Neural cell (in vitro differentiated cells): ENCODE data around the gene MLLT6. TPM values are rescaled to one million over a fixed set of nuclear protein-coding genes. Genes with fewer than 3 reads are reported as not detected.

Experiments
- H2AFZ ChIP-seq: fragments of 200-600, 300-800 bp; sonication (generic), shearing (Covaris generic); 2 replicates; pipeline ENCODE4 v1.6.0; 2014; ENCODE audit warnings: low read depth, mild to moderate bottlenecking, antibody characterized with exemption, low read length, moderate library complexity
- H3F3A ChIP-seq: fragments of 200-600 bp; shearing (Covaris generic); 2 replicates; pipeline ENCODE4 v1.6.1; 2016; ENCODE audit warnings: mild to moderate bottlenecking, moderate library complexity, mixed read lengths, antibody characterized with exemption, low read length; ENCODE audit not compliant: insufficient read depth, poor library complexity, severe bottlenecking
- H3K27ac ChIP-seq: fragments of 200-600, 300-800 bp; sonication (generic), shearing (Covaris generic); 2 replicates; pipeline ENCODE4 v1.5.1; 2014; ENCODE audit warnings: mild to moderate bottlenecking, low read length, moderate library complexity
- H3K27me3 ChIP-seq: fragments of 300-800, 200-600 bp; sonication (generic), shearing (Covaris generic); 2 replicates; pipeline ENCODE4 v1.6.0; 2014; ENCODE audit warnings: mild to moderate bottlenecking, low read depth, low read length, moderate library complexity; ENCODE audit not compliant: insufficient read depth
- H3K36me3 ChIP-seq: fragments of 300-800, 200-600 bp; sonication (generic), shearing (Covaris generic); 2 replicates; pipeline ENCODE4 v1.5.1; 2014; ENCODE audit warnings: mild to moderate bottlenecking, antibody characterized with exemption, low read length, moderate library complexity; ENCODE audit not compliant: insufficient read depth
- H3K4me2 ChIP-seq: fragments of 300-800, 200-600 bp; sonication (generic), shearing (Covaris generic); 2 replicates; pipeline ENCODE4 v1.6.0; 2014; ENCODE audit warnings: mild to moderate bottlenecking, low read length
- H3K4me3 ChIP-seq: fragments of 300-800, 200-600 bp; sonication (generic), shearing (Covaris generic); 2 replicates; pipeline ENCODE4 v1.5.1; 2014; ENCODE audit warnings: mild to moderate bottlenecking, low read length, moderate library complexity
- H3K79me2 ChIP-seq: fragments of 200-600 bp; shearing (Covaris generic); replicated peaks from 2 replicates; pipeline ENCODE4 v1.6.0; 2014; ENCODE audit warnings: mild to moderate bottlenecking, low read length, moderate library complexity; ENCODE audit not compliant: insufficient read depth
- H3K9ac ChIP-seq: fragments of 300-800, 200-600 bp; sonication (generic), shearing (Covaris generic); 2 replicates; pipeline ENCODE4 v1.6.1; 2016; ENCODE audit warnings: mild to moderate bottlenecking, low read length, mixed read lengths
- H3K9me2 ChIP-seq: fragments of 200-600 bp; shearing (Covaris generic); 2 replicates; pipeline ENCODE4 v1.6.1; 2016; ENCODE audit warnings: mild to moderate bottlenecking, low read length, mixed read lengths; ENCODE audit not compliant: insufficient read depth
- H3K9me3 ChIP-seq: fragments of 200-600, 300-800 bp; sonication (generic), shearing (Covaris generic); 2 replicates; pipeline ENCODE4 v1.6.1; 2016; ENCODE audit warnings: mild to moderate bottlenecking, mixed run types, low read length, moderate library complexity, mixed read lengths
- H4K20me1 ChIP-seq: fragments of 200-600 bp; shearing (Covaris generic); 2 replicates; pipeline ENCODE4 v1.6.1; 2016; ENCODE audit warnings: mild to moderate bottlenecking, mixed run types; ENCODE audit not compliant: insufficient read depth
- CTCF ChIP-seq: fragments of 450-650 bp; IDR thresholded peaks from 2 replicates; pipeline ENCODE4 v1.5.1; 2014; ENCODE audit warnings: antibody characterized with exemption, mild to moderate bottlenecking, moderate library complexity; ENCODE audit not compliant: poor library complexity, severe bottlenecking
- EP300 ChIP-seq: fragments of 450-650 bp; conservative IDR thresholded peaks from 2 replicates; pipeline ENCODE4 v1.6.1; 2014; ENCODE audit warnings: antibody characterized with exemption, mild to moderate bottlenecking, moderate library complexity; ENCODE audit not compliant: poor library complexity, severe bottlenecking
- EZH2 ChIP-seq: fragments of 200-600, 300-800 bp; shearing (Covaris generic), sonication (generic); IDR thresholded peaks from 2 replicates; pipeline ENCODE4 v1.6.1; 2014; ENCODE audit warnings: antibody characterized with exemption, low read length, borderline replicate concordance, mild to moderate bottlenecking; ENCODE audit not compliant: insufficient read depth, poor library complexity, severe bottlenecking
- MXI1 ChIP-seq: fragments of 450-650 bp; conservative IDR thresholded peaks from 2 replicates; pipeline ENCODE4 v1.6.1; 2014; ENCODE audit warnings: antibody characterized with exemption, mild to moderate bottlenecking; ENCODE audit not compliant: poor library complexity, severe bottlenecking
- POLR2AphosphoS5 ChIP-seq: IDR thresholded peaks from 2 replicates; pipeline ENCODE4 v1.6.1; 2012
- RAD21 ChIP-seq: fragments of 450-650 bp; conservative IDR thresholded peaks from 2 replicates; pipeline ENCODE4 v1.6.1; 2014; ENCODE audit warnings: antibody characterized with exemption, mild to moderate bottlenecking, moderate library complexity
- REST ChIP-seq: IDR thresholded peaks from 2 replicates; pipeline ENCODE4 v1.6.1; 2012; ENCODE audit warnings: borderline replicate concordance
- SMC3 ChIP-seq: fragments of 450-650 bp; conservative IDR thresholded peaks from 2 replicates; pipeline ENCODE4 v1.6.1; 2014; ENCODE audit warnings: antibody characterized with exemption, mild to moderate bottlenecking, moderate library complexity; ENCODE audit not compliant: poor library complexity
- TAF1 ChIP-seq: IDR thresholded peaks from 2 replicates; pipeline ENCODE4 v1.6.1; 2012; ENCODE audit warnings: low read depth
- polyA plus RNA-seq: library from polyadenylated mRNA; depleted of rRNA; stranded (reverse); fragments of >200 nt; gene quantifications from 2 replicates; pipeline ENCODE4 v1.2.3, GENCODE V29; 2014

MLLT6 gene
- polyA plus RNA-seq, 1 donor from 2014 or later, result 19.7 TPM

GRCh38 chr17:38677819-38678218, 27.3 kb upstream of the MLLT6 start:
- Histone ChIP-seq H3K27ac (no peak overlapping the region), H3K79me2 (no peaks in the 10 kb centered on the region), H3K36me3 (no peaks in the 10 kb centered on the region), H3K9me2 (no peaks in the 10 kb centered on the region), H3K9me3 (no peaks in the 10 kb centered on the region), H3K4me2 (no peak overlapping the region), H2AFZ (no peak overlapping the region), H3K9ac (no peak overlapping the region), H3K27me3 (peaks cover 38% of the 10 kb centered on the region), H3F3A (no peaks in the 10 kb centered on the region), H3K4me3 (no peak overlapping the region), H4K20me1 (no peaks in the 10 kb centered on the region)
- TF ChIP-seq EZH2, result no peak
- TF ChIP-seq EP300, result no peak
- TF ChIP-seq MXI1, result no peak
- TF ChIP-seq CTCF, result no peak
- no peak for TF ChIP-seq REST
- TF ChIP-seq POLR2AphosphoS5, result no peak
- TF ChIP-seq RAD21, result no peak
- TF ChIP-seq SMC3, result no peak
- TF ChIP-seq TAF1, result no peak

GRCh38 chr17:38681096-38681495, 24.0 kb upstream of the MLLT6 start:
- Histone ChIP-seq H2AFZ (no peak overlapping the region), H4K20me1 (no peaks in the 10 kb centered on the region), H3K27me3 (peaks cover 5% of the 10 kb centered on the region), H3K9ac (no peak overlapping the region), H3K4me3 (no peak overlapping the region), H3K79me2 (no peaks in the 10 kb centered on the region), H3K9me2 (no peaks in the 10 kb centered on the region), H3K9me3 (no peaks in the 10 kb centered on the region), H3F3A (no peaks in the 10 kb centered on the region), H3K4me2 (no peak overlapping the region), H3K36me3 (no peaks in the 10 kb centered on the region), H3K27ac (no peak overlapping the region)
- no peak for TF ChIP-seq REST
- TF ChIP-seq SMC3, result no peak
- no peak for TF ChIP-seq TAF1
- TF ChIP-seq CTCF, result no peak
- no peak for TF ChIP-seq POLR2AphosphoS5
- TF ChIP-seq EP300, result no peak
- no peak for TF ChIP-seq EZH2
- TF ChIP-seq MXI1, result no peak
- TF ChIP-seq RAD21, result no peak
